ENCODE data around the gene PLEKHB2.
A peak's percentile ranks its signal among the peaks of the same experiment; 100 is the strongest.
"Not testable (repeated sequence)": the region's sequence is repeated elsewhere in the genome, so short reads cannot be mapped to it uniquely, and the experiment has no call there.

The PLEKHB2 gene

GRCh38 chr2:131075578-131075977 lies 29.6 kb upstream of the PLEKHB2 start:
- peaks cover 91% of the 10 kb centered on the region for H3K36me3 ChIP-seq (ENCODE audit: control insufficient read depth, insufficient read depth, low read length)

DNA sequence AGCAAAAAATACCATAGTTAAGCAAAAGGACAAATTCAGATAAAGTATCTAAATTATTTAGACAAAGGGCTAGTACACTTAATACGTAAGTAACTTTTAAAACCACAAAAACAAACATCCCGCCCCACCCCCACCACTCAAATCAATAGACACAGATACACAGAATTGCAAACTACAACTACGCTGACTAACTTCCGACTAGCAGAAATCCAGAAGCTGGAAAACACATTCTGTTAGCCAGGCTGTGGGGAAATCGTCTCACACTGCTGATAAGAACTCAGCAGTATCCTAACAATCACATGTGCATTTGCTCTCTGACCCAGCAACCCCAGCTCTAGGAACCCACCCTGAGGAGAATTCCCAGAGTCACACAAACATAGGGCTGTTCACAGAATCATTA lies 28.4 kb upstream of the PLEKHB2 start:
- WGBS, 2 experiments (ENCODE audit: insufficient coverage in 2 of 2): 81% methylated on average over 4 to 5 of the region's 5 CpGs
- Histone ChIP-seq H3K4me3 (ENCODE audit: extremely low read depth, insufficient read depth, low read length, poor library complexity, severe bottlenecking) (no peak overlapping the region), H3K9me3 (ENCODE audit: control insufficient read depth, low read length) (no peaks in the 10 kb centered on the region), H3K36me3 (ENCODE audit: control insufficient read depth, insufficient read depth, low read length) (peaks cover 95% of the 10 kb centered on the region), H3K4me1 (ENCODE audit: control insufficient read depth, insufficient read depth, low read length, poor library complexity, severe bottlenecking) (peaks cover 10% of the 10 kb centered on the region), H3K27ac (ENCODE audit: low read depth, low read length, severe bottlenecking) (peak overlapping the region; percentile 72)

More at GRCh38 chr2:131075578-131075977, 29.6 kb upstream of the PLEKHB2 start:
- H3K27ac ChIP-seq (ENCODE audit: low read depth, low read length, severe bottlenecking); H3K4me3 ChIP-seq (ENCODE audit: extremely low read depth, insufficient read depth, low read length, poor library complexity, severe bottlenecking); H3K9me3 ChIP-seq (ENCODE audit: control insufficient read depth, low read length): not testable (repeated sequence)
- 92 to 96% methylated on average over 8 to 12 of the region's 15 CpGs for WGBS, 2 experiments (ENCODE audit: insufficient coverage in 2 of 2)
- H3K4me1 ChIP-seq (ENCODE audit: control insufficient read depth, insufficient read depth, low read length, poor library complexity, severe bottlenecking): peaks cover 10% of the 10 kb centered on the region

DNA sequence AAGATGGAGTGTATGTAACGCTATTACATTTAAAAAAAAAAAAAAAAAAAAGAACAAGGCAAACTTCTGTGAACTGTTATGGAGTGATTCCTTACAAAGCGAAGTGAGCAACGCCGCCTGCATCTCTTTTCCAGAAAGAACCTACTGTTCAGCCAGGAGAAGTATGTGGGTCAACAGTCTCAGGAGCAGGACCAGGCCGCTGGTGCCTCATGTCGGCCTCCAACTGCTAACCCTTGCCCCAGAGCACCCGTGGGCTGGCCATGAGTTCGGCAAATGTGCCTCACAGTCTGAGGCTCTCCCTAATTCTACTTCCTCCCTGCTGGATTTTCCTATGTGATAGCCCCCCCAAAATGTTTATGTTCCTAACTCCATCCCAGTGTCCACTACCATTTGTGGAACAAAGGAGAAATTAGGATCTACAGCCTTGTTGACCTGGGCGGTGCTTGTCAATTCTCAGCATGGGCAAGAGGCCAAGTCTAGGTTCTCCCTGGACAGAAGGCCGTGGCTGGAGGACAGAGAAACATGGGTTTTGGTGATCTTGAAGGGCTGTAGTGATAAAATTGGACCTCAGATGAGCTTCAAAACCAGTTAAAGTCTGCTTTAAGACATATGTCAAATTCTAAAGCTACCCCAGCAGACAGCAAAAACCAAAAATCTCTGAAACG lies 27.8 kb upstream of the PLEKHB2 start:
- WGBS, 2 experiments (ENCODE audit: insufficient coverage in 2 of 2): 96 to 97% methylated on average over 8 to 10 of the region's 11 CpGs
- Histone ChIP-seq H3K36me3 (ENCODE audit: control insufficient read depth, insufficient read depth, low read length) (peaks cover 97% of the 10 kb centered on the region), H3K27ac (ENCODE audit: low read depth, low read length, severe bottlenecking) (peak overlapping the region; percentile 72), H3K4me1 (ENCODE audit: control insufficient read depth, insufficient read depth, low read length, poor library complexity, severe bottlenecking) (peaks cover 10% of the 10 kb centered on the region), H3K4me3 (ENCODE audit: extremely low read depth, insufficient read depth, low read length, poor library complexity, severe bottlenecking) (no peak overlapping the region), H3K9me3 (ENCODE audit: control insufficient read depth, low read length) (no peaks in the 10 kb centered on the region)

GRCh38 chr2:131077966-131078365 lies 27.2 kb upstream of the PLEKHB2 start:
- peaks cover 10% of the 10 kb centered on the region for H3K4me1 ChIP-seq (ENCODE audit: control insufficient read depth, insufficient read depth, low read length, poor library complexity, severe bottlenecking)
- H3K27ac ChIP-seq (ENCODE audit: low read depth, low read length, severe bottlenecking): peak overlapping the region; percentile 72
- peaks cover 97% of the 10 kb centered on the region for H3K36me3 ChIP-seq (ENCODE audit: control insufficient read depth, insufficient read depth, low read length)
- H3K9me3 ChIP-seq (ENCODE audit: control insufficient read depth, low read length): no peaks in the 10 kb centered on the region
- H3K4me3 ChIP-seq (ENCODE audit: extremely low read depth, insufficient read depth, low read length, poor library complexity, severe bottlenecking): no peak overlapping the region
- 90 to 93% methylated on average over 2 to 3 of the region's 3 CpGs for whole genome bisulfite sequencing, 2 experiments (ENCODE audit: insufficient coverage in 2 of 2)

- H3K27ac ChIP-seq (ENCODE audit: low read depth, low read length, severe bottlenecking); H3K9me3 ChIP-seq (ENCODE audit: control insufficient read depth, low read length); H3K4me3 ChIP-seq (ENCODE audit: extremely low read depth, insufficient read depth, low read length, poor library complexity, severe bottlenecking): not testable (repeated sequence)
- Histone ChIP-seq H3K4me1 (ENCODE audit: control insufficient read depth, insufficient read depth, low read length, poor library complexity, severe bottlenecking) (peaks cover 10% of the 10 kb centered on the region), H3K36me3 (ENCODE audit: control insufficient read depth, insufficient read depth, low read length) (peaks cover 92% of the 10 kb centered on the region)
- WGBS, 2 experiments (ENCODE audit: insufficient coverage in 2 of 2): 96% methylated on average over 6 of the region's 6 CpGs
Observed at GRCh38 chr2:131079931-131080330, 25.2 kb upstream of the PLEKHB2 start.

DNA sequence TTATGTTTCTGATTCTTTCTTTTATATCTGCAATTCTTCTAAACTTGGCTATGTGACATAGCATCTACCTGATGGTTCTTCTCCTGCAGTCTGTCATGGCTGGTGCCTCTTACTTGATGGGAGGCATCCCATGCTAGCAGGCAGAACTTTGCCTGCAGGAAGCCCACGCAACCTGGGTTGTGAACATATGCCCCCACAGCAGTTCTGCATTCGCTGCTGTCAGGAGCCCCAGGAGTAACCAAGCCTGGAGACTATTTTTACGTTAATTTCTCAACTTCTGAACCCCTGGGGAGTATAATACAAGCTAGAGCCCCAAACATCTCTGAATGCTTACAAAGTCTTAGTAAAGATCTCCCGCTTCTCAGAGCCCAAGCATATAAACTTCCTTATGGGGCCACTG lies 23.9 kb upstream of the PLEKHB2 start:
- peaks cover 92% of the 10 kb centered on the region for H3K36me3 ChIP-seq (ENCODE audit: control insufficient read depth, insufficient read depth, low read length)
- H3K4me3 ChIP-seq (ENCODE audit: extremely low read depth, insufficient read depth, low read length, poor library complexity, severe bottlenecking): no peak overlapping the region
- WGBS, 2 experiments (ENCODE audit: insufficient coverage in 2 of 2): 93 to 98% methylated on average over 3 to 4 of the region's 4 CpGs
- H3K9me3 ChIP-seq (ENCODE audit: control insufficient read depth, low read length): no peaks in the 10 kb centered on the region
- no peak overlapping the region for H3K27ac ChIP-seq (ENCODE audit: low read depth, low read length, severe bottlenecking)
- H3K4me1 ChIP-seq (ENCODE audit: control insufficient read depth, insufficient read depth, low read length, poor library complexity, severe bottlenecking): peaks cover 10% of the 10 kb centered on the region

- Histone ChIP-seq H3K9me3 (ENCODE audit: control insufficient read depth, low read length) (no peaks in the 10 kb centered on the region), H3K36me3 (ENCODE audit: control insufficient read depth, insufficient read depth, low read length) (peaks cover 89% of the 10 kb centered on the region), H3K4me1 (ENCODE audit: control insufficient read depth, insufficient read depth, low read length, poor library complexity, severe bottlenecking) (no peaks in the 10 kb centered on the region), H3K4me3 (ENCODE audit: extremely low read depth, insufficient read depth, low read length, poor library complexity, severe bottlenecking) (no peak overlapping the region), H3K27ac (ENCODE audit: low read depth, low read length, severe bottlenecking) (no peak overlapping the region)
- 100% methylated on average over 1 of the region's 2 CpGs for WGBS, 2 experiments (ENCODE audit: insufficient coverage in 2 of 2)
Observed at GRCh38 chr2:131085646-131086045, 19.5 kb upstream of the PLEKHB2 start.

DNA sequence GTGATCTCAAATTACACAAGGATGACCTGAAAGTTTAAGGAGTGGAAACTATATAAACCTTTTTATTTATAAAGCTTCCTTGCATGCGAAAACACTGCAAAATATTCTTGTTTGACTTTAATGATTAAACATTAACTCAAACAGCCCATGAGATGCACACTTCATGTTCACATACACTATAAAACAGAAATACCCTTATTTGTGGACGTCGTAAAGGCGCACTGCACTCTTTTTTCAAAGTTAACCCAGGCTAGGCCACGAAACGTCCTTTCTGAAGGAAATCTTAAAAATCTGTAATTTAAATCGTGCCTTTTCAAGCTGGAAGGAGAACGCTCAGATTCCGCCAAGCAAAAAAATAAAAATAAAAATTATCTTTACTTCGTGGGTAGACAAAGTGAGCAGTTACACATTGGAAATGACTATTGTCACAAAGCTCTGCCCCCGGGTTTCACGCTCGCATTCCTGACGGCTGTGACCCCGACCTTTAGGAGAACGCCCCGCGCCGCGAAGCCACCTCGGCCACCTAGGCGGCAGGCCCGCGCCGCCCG lies 12.6 kb upstream of the PLEKHB2 start:
- H3K4me3 ChIP-seq (ENCODE audit: extremely low read depth, insufficient read depth, low read length, poor library complexity, severe bottlenecking): peak overlapping the region; percentile 85
- peaks cover 44% of the 10 kb centered on the region for H3K36me3 ChIP-seq (ENCODE audit: control insufficient read depth, insufficient read depth, low read length)
- WGBS, 2 experiments (ENCODE audit: insufficient coverage in 2 of 2): 2 to 5% methylated on average over 20 to 21 of the region's 26 CpGs
- H3K9me3 ChIP-seq (ENCODE audit: control insufficient read depth, low read length): no peaks in the 10 kb centered on the region
- H3K27ac ChIP-seq (ENCODE audit: low read depth, low read length, severe bottlenecking): peak overlapping the region; percentile 98
- no peaks in the 10 kb centered on the region for H3K4me1 ChIP-seq (ENCODE audit: control insufficient read depth, insufficient read depth, low read length, poor library complexity, severe bottlenecking)

- Histone ChIP-seq H3K9me3 (ENCODE audit: control insufficient read depth, low read length) (no peaks in the 10 kb centered on the region), H3K36me3 (ENCODE audit: control insufficient read depth, insufficient read depth, low read length) (peaks cover 38% of the 10 kb centered on the region), H3K27ac (ENCODE audit: low read depth, low read length, severe bottlenecking) (peak within 1 kb of the TSS; percentile 98), H3K4me3 (ENCODE audit: extremely low read depth, insufficient read depth, low read length, poor library complexity, severe bottlenecking) (peak within 1 kb of the TSS; percentile 85), H3K4me1 (ENCODE audit: control insufficient read depth, insufficient read depth, low read length, poor library complexity, severe bottlenecking) (no peaks in the 10 kb centered on the region)
- WGBS, 2 experiments (ENCODE audit: insufficient coverage in 2 of 2): 0 to 1% methylated on average over 65 to 105 of the region's 107 CpGs
Observed at GRCh38 chr2:131093006-131093695, 12.0 kb upstream of the PLEKHB2 start, which contains the start of gene FAM168B. Gene FAM168B, minus strand, starts transcription at chr2:131093460. Its CDS starts 10,814 bp downstream, at chr2:131082646.

GRCh38 chr2:131093696-131094462 lies 11.3 kb upstream of the PLEKHB2 start:
- WGBS, 2 experiments (ENCODE audit: insufficient coverage in 2 of 2): 20 to 25% methylated on average over 28 to 37 of the region's 37 CpGs
- Histone ChIP-seq H3K4me1 (ENCODE audit: control insufficient read depth, insufficient read depth, low read length, poor library complexity, severe bottlenecking) (no peaks in the 10 kb centered on the region), H3K27ac (ENCODE audit: low read depth, low read length, severe bottlenecking) (peak overlapping the region; percentile 98), H3K9me3 (ENCODE audit: control insufficient read depth, low read length) (no peaks in the 10 kb centered on the region), H3K36me3 (ENCODE audit: control insufficient read depth, insufficient read depth, low read length) (peaks cover 30% of the 10 kb centered on the region), H3K4me3 (ENCODE audit: extremely low read depth, insufficient read depth, low read length, poor library complexity, severe bottlenecking) (peak overlapping the region; percentile 85)

Measured in mesodermal cell (in vitro differentiated cells).